HL-60 (cell line): ENCODE measurements around the gene C14orf132.

Experiments used
- GABPA ChIP-seq: IDR thresholded peaks from 2 replicates; pipeline ENCODE4 v1.6.1; 2012; ENCODE audit warnings: low read depth
- POLR2AphosphoS5 ChIP-seq: IDR thresholded peaks from 2 replicates; pipeline ENCODE4 v1.6.1; 2012; ENCODE audit warnings: low read depth
- SPI1 ChIP-seq: IDR thresholded peaks from 2 replicates; pipeline ENCODE4 v1.6.1; 2012; ENCODE audit warnings: low read depth, mild to moderate bottlenecking, borderline replicate concordance
- TF ChIP-seq, protein P1 (sequence below): IDR thresholded peaks from one replicate; pipeline ENCODE4 v1.5.1; 2011; ENCODE audit warnings: low read length, control low read depth, inconsistent platforms; ENCODE audit not compliant: insufficient read depth
- TF ChIP-seq, protein P2 (sequence below): IDR thresholded peaks from 2 replicates; pipeline ENCODE4 v1.6.1; 2012; ENCODE audit warnings: low read depth; ENCODE audit not compliant: insufficient replicate concordance

DNA sequence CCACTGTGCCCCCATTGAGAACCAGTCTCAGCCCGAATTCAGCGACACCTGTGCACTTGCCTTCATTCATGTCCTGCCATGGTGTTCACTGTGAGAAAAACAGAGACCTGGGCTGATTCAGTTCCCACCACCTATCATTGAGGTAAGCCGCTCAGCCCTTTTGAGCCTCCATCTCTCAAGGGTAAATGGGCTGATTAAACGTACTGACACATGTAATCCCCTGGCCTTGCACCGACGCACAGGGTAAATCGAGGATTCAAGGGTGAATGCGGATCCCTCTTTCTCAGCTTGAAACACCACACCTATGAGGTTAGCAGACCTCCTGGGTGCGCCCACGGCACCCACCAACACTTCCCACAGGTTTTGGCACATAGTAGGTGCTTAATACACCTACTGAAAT lies 69.7 kb downstream of the C14orf132 start:
- TF ChIP-seq, protein P1, sequence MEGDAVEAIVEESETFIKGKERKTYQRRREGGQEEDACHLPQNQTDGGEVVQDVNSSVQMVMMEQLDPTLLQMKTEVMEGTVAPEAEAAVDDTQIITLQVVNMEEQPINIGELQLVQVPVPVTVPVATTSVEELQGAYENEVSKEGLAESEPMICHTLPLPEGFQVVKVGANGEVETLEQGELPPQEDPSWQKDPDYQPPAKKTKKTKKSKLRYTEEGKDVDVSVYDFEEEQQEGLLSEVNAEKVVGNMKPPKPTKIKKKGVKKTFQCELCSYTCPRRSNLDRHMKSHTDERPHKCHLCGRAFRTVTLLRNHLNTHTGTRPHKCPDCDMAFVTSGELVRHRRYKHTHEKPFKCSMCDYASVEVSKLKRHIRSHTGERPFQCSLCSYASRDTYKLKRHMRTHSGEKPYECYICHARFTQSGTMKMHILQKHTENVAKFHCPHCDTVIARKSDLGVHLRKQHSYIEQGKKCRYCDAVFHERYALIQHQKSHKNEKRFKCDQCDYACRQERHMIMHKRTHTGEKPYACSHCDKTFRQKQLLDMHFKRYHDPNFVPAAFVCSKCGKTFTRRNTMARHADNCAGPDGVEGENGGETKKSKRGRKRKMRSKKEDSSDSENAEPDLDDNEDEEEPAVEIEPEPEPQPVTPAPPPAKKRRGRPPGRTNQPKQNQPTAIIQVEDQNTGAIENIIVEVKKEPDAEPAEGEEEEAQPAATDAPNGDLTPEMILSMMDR, result no peak
- TF ChIP-seq SPI1, result no peak
- TF ChIP-seq POLR2AphosphoS5, result no peak
- TF ChIP-seq, protein P2, sequence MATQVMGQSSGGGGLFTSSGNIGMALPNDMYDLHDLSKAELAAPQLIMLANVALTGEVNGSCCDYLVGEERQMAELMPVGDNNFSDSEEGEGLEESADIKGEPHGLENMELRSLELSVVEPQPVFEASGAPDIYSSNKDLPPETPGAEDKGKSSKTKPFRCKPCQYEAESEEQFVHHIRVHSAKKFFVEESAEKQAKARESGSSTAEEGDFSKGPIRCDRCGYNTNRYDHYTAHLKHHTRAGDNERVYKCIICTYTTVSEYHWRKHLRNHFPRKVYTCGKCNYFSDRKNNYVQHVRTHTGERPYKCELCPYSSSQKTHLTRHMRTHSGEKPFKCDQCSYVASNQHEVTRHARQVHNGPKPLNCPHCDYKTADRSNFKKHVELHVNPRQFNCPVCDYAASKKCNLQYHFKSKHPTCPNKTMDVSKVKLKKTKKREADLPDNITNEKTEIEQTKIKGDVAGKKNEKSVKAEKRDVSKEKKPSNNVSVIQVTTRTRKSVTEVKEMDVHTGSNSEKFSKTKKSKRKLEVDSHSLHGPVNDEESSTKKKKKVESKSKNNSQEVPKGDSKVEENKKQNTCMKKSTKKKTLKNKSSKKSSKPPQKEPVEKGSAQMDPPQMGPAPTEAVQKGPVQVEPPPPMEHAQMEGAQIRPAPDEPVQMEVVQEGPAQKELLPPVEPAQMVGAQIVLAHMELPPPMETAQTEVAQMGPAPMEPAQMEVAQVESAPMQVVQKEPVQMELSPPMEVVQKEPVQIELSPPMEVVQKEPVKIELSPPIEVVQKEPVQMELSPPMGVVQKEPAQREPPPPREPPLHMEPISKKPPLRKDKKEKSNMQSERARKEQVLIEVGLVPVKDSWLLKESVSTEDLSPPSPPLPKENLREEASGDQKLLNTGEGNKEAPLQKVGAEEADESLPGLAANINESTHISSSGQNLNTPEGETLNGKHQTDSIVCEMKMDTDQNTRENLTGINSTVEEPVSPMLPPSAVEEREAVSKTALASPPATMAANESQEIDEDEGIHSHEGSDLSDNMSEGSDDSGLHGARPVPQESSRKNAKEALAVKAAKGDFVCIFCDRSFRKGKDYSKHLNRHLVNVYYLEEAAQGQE, result no peak
- TF ChIP-seq GABPA, result no peak
